Heart right ventricle (tissue), 16 donors: ENCODE measurements around the gene PGF. TPM values are rescaled to one million over a fixed set of nuclear protein-coding genes. Genes with fewer than 3 reads are reported as not detected.

ENCODE experiments used
- ATAC-seq, 8 donors: fragments of 200-7000 bp; cut with Tn5 transposase; one replicate each; pipeline ENCODE4 v1.9.1; 2020; ENCODE audit warnings: mild to moderate bottlenecking in 8 of 8, moderate library complexity in 8 of 8, moderate number of reproducible peaks in 1 of 8
- DNase-seq, 2 donors: peaks; one replicate each; pipeline ENCODE4 v3.0.0-alpha.2; 2020
- H3K27ac ChIP-seq, 10 donors: fragments of 200-600 bp; sonication (generic) in 2 of 10; one replicate each; pipeline versions ENCODE4 v1.5.0 to v1.8.0; 2020 to 2022; ENCODE audit warnings: mild to moderate bottlenecking in 3 of 10
- H3K27me3 ChIP-seq, 7 donors: fragments of 200-600 bp; one replicate each; pipeline ENCODE4 v1.8.0; 2021 to 2022; ENCODE audit warnings: mild to moderate bottlenecking in 2 of 7
- H3K36me3 ChIP-seq, 9 donors: fragments of 200-600 bp; sonication (generic) in 1 of 9; one replicate each; pipeline versions ENCODE4 v1.5.0 to v1.8.0; 2020 to 2022; ENCODE audit warnings: mild to moderate bottlenecking in 2 of 9
- H3K4me1 ChIP-seq, 9 donors: fragments of 200-600 bp; sonication (generic) in 1 of 9; one replicate each; pipeline versions ENCODE4 v1.5.0 to v1.8.0; 2020 to 2022; ENCODE audit warnings: mild to moderate bottlenecking in 4 of 9
- H3K4me3 ChIP-seq, 10 donors: fragments of 200-600 bp; sonication (generic) in 2 of 10; one replicate each; pipeline versions ENCODE4 v1.5.0 to v1.8.0; 2020 to 2022; ENCODE audit warnings: mild to moderate bottlenecking in 7 of 10, moderate library complexity in 2 of 10
- H3K9me3 ChIP-seq, 11 donors: fragments of 200-600 bp in 10 of 11; sonication (generic) in 2 of 11; one replicate each; pipeline versions ENCODE4 v1.5.0 to v1.8.0; 2013 to 2022; ENCODE audit warnings: mild to moderate bottlenecking in 2 of 11, control low read depth in 1 of 11, moderate library complexity in 1 of 11
- CTCF ChIP-seq, 9 donors: fragments of 200-600 bp; sonication (generic) in 2 of 9; IDR thresholded peaks; one replicate each; pipeline versions ENCODE4 v1.5.0 to v1.8.0; 2021 to 2022; ENCODE audit warnings: antibody characterized with exemption in 9 of 9, mild to moderate bottlenecking in 5 of 9, moderate library complexity in 1 of 9
- WGBS, 2 donors: extraction: QIAGEN DNeasy Blood & Tissue Kit; methylation state at CpG; one replicate each; pipeline ENCODE4 v1.1.7; 2013; ENCODE audit warnings: inconsistent platforms in 1 of 2; 5-methylcytosine and 5-hydroxymethylcytosine counted together
- intact Hi-C, 10 donors: fragments of 100-400 bp; cut with DNase I; formaldehyde crosslinking; loops; one replicate each; pipeline versions ENCODE4 v1.11.1 to v1.14.2; 2022
- long read RNA-seq, 3 donors: library from polyadenylated mRNA; unstranded; transcript quantifications; one replicate each; pipeline ENCODE4 v2.0.0, GENCODE V29; 2020 to 2021
- polyA plus RNA-seq, 2 donors: library from polyadenylated mRNA; stranded (reverse); fragments of 200-250 nt; gene quantifications; one replicate each; pipeline ENCODE4 v1.2.3, GENCODE V29; 2013
- total RNA-seq, 10 donors: library from RNA; stranded (reverse); fragmentation: NEBNext Ultra II Directional in 3 of 10; extraction: Animal tissue kit (Norgen Biotek cat#: 25700) in 3 of 10; gene quantifications; one replicate each; pipeline versions ENCODE4 v1.2.1 to v1.2.4, GENCODE V29; 2021 to 2023
- donor health status: Arrhythmogenic right ventricular cardiomyopathy.
- donor health status: ischemic (EF 13 %, LVEDD 7.1; RV severe dilation, severe dysfunction).
- donor health status: healthy with polysubstance abuse.
- donor health status: DM: no; HTN: yes; CAD: no.
- donor health status: DM: no; HTN: no; CAD: no.
- donor health status: ischemic (EF 25% LVEDD 6.9; RV normal size, moderate dysfunction).
- donor health status: ischemic (EF 25% LVEDD 5.7; RV mildly dilated, moderate dysfunction).
- donor health status: healthy.
- donor health status: DM: yes; HTN: yes; CAD: no.
- donor health status: Ischemic cardiomyopathy.
- donor health status: ischemic (EF 35%, LVEDD 5.7; RV mildly dilated, moderate dysfunction).
- donor health status: nonischemic (EF 11% LVEDD 7.7; RV severe dilation, severe dysfunction).
- donor health status: DM: yes; HTN: yes; CAD: no.
- donor health status: PGD.
- donor health status: ischemic (EF 29% LVEDD 5.4; RV normal size, mild dysfunction).
- donor health status: nonischemic (EF 23%, LVEDD 6.1; RV moderate dilation, normal function).

The PGF gene
- 10 to 100 TPM in 1 of 10 donors, 1 to 10 TPM in 9; 2.1 to 22.5 (median 6.1) TPM for total RNA-seq
- polyA plus RNA-seq = 10 to 100 TPM in 1 of 2 donors, 1 to 10 TPM in 1; 6.8 to 12.2 TPM
- long read RNA-seq, donor 1, partial matches to known transcripts = 0 of 4 reads
- long read RNA-seq, donor 1, other reads (novel, unspliced or antisense) = 0 of 4 reads
- long read RNA-seq, donor 2, transcript PGF-203 (6 exons, 1,699 nt) = major isoform, 7 of 16 reads
- long read RNA-seq, donor 2, partial matches to known transcripts = 2 of 16 reads
- long read RNA-seq, donor 2, other reads (novel, unspliced or antisense) = 3 of 16 reads
- long read RNA-seq, donor 3, transcript PGF-206 (7 exons, 1,927 nt) = minor isoform, 10 of 24 reads
- long read RNA-seq, donor 3, transcript PGF-203 (6 exons, 1,699 nt) = major isoform, 12 of 24 reads
- long read RNA-seq, donor 3, partial matches to known transcripts = 0 of 24 reads
- long read RNA-seq, donor 3, other reads (novel, unspliced or antisense) = 1 of 24 reads

GRCh38 chr14:74955229-74956026 lies at the start of gene PGF:
TSS of gene PGF (minus strand) at chr14:74955597. CDS start at chr14:74955242, 355 bp downstream.
- ATAC-seq (peak; percentile 71 to 90 (median 78)), DNase-seq (peak; percentile 71 to 81)
- H3K9me3 ChIP-seq = no peaks in the 10 kb centered on the region
- WGBS, 2 donors = 4% methylated on average over 68 to 73 of the region's 73 CpGs
- no peak for TF ChIP-seq CTCF (IDR thresholded peaks at IDR 0.05)
- H3K4me1 ChIP-seq = peaks cover 11 to 60% (median 35%) of the 10 kb centered on the region in 9 donors
- H3K27ac ChIP-seq = peak within 1 kb of the TSS in 9 of 10 donors; percentile 57 to 87 (median 79)
- peak within 1 kb of the TSS; percentile 46 to 87 (median 70) for H3K4me3 ChIP-seq
- peaks cover 0 to 18% (median 0%) of the 10 kb centered on the region in 9 donors for H3K36me3 ChIP-seq
- intact Hi-C loops = loop anchor here in 2 of 10 donors (5.0 to 10.0 kb wide), 2 partner anchors 47 to 49 kb away; partner anchors contain the start of gene EIF2B2 (in 2 of the 2)
- H3K27me3 ChIP-seq = peaks cover 0 to 23% (median 0%) of the 10 kb centered on the region in 7 donors

- DNase-seq (no peak), ATAC-seq (peak in 4 of 8 donors; percentile 5 to 40 (median 22))
- intact Hi-C loops = loop anchor here in 9 of 10 donors (5.0 to 10.0 kb wide), 9 partner anchors 36 to 71 kb away; partner anchors contain the start of genes ZC2HC1C (in 3 of the 9), PGF (in 2 of the 9), ACYP1 (in 1 of the 9) and MLH3 (in 1 of the 9)
- peaks cover 0 to 7% (median 0%) of the 10 kb centered on the region in 11 donors for H3K9me3 ChIP-seq
- peak overlapping the region; percentile 9 to 94 (median 90) for H3K27ac ChIP-seq
- peak overlapping the region; percentile 73 to 95 (median 86) for H3K4me3 ChIP-seq
- H3K36me3 ChIP-seq = peaks cover 0 to 47% (median 26%) of the 10 kb centered on the region in 9 donors
- WGBS, 2 donors = 9% methylated on average over 18 of the region's 18 CpGs
- H3K27me3 ChIP-seq = no peaks in the 10 kb centered on the region
- no peak for TF ChIP-seq CTCF (IDR thresholded peaks at IDR 0.05)
- peaks cover 0 to 31% (median 21%) of the 10 kb centered on the region in 9 donors for H3K4me1 ChIP-seq
Observed at GRCh38 chr14:75003250-75004027, 48.0 kb upstream of the PGF start.

GRCh38 chr14:75002392-75003249 lies 47.2 kb upstream of the PGF start, which contains the start of gene EIF2B2:
TSS of gene EIF2B2 (plus strand) at chr14:75002921. CDS start at chr14:75002991, 70 bp downstream.
- H3K27me3 ChIP-seq = no peaks in the 10 kb centered on the region
- H3K4me3 ChIP-seq = peak within 1 kb of the TSS; percentile 73 to 95 (median 86)
- intact Hi-C loops = loop anchor here in 9 of 10 donors (5.0 to 10.0 kb wide), 9 partner anchors 35 to 72 kb away; partner anchors contain the start of genes ZC2HC1C (in 3 of the 9), PGF (in 2 of the 9), ACYP1 (in 1 of the 9) and MLH3 (in 1 of the 9)
- H3K36me3 ChIP-seq = peaks cover 0 to 39% (median 20%) of the 10 kb centered on the region in 9 donors
- ATAC-seq (peak; percentile 99 to 100 (median 100)), DNase-seq (peak; percentile 97 to 99)
- 0% methylated on average over 66 of the region's 66 CpGs for WGBS, 2 donors
- peaks cover 0 to 7% (median 0%) of the 10 kb centered on the region in 11 donors for H3K9me3 ChIP-seq
- H3K27ac ChIP-seq = peak within 1 kb of the TSS; percentile 59 to 94 (median 90)
- peaks cover 0 to 31% (median 21%) of the 10 kb centered on the region in 9 donors for H3K4me1 ChIP-seq
- peak in 4 of 9 donors; percentile 15 to 48 (median 42) for TF ChIP-seq CTCF (IDR thresholded peaks at IDR 0.05)
